HG02885 (cell line): ENCODE measurements around the gene ARMC5.

Source experiments
- ATAC-seq: cut with Tn5 transposase; IDR thresholded peaks from one replicate; pipeline ENCODE4 v1.9.1; 2021; ENCODE audit warnings: mild to moderate bottlenecking; ENCODE audit not compliant: unreplicated experiment, poor library complexity

The ARMC5 gene

DNA sequence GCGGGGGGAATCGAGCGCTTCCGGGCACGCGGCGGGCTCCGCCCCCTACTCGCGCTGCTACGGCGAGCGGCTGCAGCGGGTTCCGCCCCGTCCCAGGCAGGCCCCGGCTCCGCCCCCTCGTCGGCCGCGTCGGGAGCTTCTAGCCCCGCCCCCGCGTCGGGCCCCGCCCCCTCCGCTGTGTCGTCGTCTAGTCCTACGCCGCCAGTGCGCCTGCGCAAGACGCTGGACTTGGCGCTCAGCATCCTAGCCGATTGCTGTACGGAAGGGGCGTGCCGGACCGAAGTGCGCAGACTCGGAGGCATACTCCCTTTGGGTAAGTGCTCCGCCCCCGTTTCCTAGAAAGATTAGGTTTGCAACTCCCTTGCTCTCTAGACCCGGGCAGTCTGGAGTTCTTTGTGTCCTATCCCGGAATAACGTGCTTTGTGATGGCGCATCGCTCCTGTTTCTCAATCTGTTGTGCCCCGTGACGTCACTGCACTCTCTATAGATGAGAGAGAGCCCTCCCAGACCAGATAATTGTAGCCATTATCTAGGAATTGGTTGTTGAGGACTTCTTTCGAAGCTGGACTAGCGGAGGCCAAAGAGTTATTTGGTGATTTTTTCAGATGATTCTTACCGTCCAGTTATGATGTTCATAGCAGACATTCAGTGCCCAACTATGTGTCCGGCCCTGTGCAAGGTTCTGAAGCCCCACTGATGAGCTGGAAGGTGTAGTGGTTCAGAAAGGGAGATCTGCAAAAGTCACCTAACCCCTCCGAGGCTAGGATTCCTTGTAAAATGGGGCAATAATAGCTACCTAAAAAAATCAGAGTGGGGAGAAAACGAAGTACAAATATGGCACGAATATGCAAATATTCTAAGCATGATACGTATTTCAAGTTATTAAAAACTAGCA is 633 bp downstream of the ARMC5 start:
- peak; percentile 74 for ATAC-seq

DNA sequence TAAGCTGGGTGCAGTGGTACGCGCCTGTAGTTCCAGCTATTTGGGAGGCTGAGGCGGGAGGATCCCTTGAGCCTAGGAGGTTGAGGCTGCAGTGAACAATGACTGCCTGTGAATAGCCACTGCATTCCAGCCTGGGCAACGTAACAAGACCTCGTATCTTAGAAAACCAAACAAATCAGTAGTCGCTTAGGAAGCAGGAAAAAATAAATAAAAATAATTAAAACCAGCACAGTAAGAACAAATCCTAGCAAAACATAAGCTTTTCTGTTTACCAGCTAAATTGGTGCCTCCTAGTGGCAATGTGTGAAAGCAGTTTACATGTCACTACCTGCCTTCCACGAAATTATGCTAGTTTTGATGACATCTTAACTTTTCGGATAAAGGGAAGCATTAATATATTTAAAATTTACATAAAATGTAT is 1.3 kb downstream of the ARMC5 start:
- no peak for ATAC-seq

DNA sequence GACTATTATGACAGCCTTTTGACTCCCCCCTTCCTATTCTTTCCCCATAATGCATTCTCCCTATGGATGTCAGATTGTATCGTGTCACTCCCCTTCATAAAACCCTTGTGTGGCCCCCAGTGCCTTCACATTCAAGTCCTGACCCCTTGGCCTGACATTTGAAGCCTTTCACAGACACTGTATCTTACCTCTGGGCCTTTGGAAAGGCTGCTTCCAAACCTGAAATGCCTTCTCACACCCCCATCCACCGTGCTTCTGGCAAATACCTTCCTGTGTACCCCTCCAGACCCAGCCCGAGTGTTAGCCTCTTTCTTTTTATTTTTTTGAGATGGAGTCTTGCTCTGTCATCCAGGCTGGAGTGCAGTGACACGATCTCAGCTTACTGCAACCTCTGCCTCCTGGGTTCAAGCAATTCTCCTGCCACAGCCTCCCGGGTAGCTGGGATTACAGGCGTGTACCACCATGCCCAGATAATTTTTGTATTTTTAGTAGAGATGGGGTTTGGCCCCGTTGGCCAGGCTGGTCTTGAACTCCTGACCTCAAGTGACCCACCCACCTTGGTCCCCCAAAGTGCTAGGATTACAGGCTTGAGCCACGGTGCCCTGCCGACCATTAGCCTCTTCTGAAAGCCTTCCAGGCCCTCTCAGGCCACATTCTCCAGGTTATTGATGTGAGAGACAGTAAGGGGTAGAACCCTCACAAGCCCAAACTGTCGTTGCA is 2.1 kb downstream of the ARMC5 start:
- no peak for ATAC-seq

DNA sequence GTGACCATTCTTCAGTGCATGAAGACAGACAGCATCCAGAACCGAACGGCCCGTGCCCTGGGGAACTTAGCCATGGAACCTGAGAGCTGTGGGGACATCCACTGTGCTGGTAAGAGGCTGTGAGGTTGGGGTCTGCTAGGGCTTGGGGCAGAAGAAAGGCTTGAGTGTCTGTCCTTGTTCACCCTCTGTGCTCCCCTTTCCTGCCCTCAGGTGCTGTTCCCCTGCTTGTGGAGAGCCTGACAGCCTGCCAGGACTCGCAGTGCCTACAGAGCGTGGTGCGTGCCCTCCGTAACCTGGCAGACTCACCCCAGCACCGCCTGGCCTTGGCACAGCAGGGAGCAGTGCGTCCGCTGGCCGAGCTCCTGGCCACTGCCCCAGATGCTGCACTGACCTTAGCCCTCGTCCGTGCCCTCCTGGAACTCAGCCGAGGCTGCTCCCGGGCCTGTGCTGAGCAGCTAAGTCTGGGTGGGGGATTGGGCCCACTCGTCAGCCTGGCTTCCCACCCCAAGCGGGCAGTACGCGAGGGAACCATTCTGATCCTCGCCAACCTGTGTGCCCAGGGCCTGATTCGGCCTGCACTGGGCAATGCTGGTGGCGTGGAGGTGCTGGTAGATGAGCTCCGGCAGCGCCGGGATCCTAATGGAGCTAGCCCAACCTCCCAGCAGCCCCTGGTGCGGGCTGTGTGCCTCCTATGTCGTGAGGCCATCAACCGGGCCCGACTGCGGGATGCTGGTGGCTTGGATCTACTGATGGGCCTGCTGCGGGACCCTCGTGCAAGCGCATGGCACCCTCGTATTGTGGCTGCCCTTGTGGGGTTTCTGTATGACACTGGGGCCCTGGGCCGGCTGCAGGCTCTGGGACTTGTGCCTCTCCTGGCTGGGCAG is 2.9 kb downstream of the ARMC5 start:
- no peak for ATAC-seq

DNA sequence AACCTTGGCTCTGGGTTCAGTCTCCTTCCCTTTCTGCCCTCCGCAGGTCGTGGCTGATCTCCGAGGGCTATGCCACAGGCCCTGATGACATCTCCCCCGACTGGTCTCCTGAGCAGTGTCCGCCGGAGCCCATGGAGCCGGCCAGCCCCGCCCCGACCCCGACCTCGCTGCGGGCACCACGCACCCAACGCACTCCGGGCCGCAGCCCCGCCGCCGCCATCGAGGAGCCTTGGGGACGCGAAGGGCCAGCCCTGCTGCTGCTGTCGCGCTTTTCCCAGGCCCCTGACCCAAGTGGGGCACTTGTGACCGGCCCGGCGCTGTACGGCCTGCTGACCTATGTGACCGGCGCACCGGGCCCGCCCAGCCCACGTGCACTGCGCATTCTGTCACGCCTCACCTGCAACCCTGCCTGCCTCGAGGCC is 5.1 kb downstream of the ARMC5 start:
- ATAC-seq = no peak

DNA sequence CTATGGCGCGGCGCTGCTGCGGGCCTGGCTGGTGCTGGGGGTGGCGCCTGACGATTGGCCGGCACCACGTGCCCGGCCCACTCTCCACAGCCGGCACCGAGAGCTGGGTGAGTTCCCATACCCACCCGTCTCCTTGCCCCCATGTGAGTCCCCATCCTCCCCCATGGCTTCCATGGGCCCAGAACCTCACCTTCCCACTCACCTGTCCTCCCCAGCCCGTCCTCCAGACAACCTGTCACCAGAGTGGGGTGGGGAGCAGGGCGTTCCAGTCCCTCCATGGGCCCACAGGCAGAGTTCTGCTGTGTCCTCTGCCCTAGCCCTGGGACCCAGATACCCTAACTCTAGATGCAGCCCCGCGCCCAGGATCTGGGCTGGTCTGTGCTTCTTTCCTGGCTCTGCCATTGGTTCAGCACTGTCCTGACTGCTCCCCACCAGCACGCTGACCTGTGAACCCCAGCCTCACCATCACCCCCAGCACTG is 5.5 kb downstream of the ARMC5 start:
- ATAC-seq = no peak

DNA sequence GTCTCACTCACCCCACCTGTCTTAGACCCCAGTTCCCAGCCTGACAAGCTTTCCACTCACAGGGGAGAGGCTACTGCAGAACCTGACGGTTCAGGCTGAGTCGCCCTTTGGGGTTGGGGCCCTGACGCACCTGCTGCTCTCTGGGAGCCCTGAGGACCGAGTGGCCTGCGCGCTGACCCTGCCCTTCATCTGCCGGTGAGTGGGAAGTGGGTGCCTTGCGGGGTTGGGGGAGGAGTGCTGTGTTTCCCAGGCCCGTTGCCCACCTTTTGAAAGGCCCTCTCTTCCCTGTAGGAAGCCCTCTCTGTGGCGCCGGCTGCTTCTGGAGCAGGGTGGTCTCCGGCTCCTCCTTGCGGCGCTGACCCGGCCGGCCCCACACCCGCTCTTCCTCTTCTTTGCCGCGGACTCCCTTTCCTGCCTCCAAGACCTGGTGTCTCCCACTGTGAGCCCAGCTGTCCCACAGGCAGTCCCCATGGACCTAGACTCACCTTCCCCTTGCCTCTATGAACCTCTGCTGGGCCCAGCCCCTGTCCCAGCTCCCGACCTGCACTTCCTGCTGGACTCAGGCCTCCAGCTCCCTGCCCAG is 6.6 kb downstream of the ARMC5 start:
- no peak for ATAC-seq

DNA sequence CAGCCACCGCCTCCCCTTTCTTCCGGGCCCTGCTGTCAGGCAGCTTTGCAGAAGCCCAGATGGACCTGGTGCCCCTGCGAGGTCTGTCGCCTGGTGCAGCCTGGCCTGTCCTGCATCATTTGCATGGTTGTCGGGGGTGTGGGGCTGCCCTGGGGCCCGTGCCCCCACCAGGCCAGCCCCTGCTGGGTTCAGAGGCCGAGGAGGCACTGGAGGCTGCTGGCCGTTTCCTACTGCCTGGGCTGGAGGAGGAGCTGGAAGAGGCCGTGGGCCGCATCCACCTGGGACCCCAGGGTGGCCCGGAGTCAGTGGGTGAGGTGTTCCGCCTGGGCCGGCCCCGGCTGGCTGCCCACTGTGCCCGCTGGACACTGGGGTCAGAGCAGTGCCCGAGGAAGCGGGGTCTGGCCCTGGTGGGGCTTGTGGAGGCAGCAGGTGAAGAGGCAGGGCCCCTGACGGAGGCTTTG is 7.1 kb downstream of the ARMC5 start:
- ATAC-seq = no peak

DNA sequence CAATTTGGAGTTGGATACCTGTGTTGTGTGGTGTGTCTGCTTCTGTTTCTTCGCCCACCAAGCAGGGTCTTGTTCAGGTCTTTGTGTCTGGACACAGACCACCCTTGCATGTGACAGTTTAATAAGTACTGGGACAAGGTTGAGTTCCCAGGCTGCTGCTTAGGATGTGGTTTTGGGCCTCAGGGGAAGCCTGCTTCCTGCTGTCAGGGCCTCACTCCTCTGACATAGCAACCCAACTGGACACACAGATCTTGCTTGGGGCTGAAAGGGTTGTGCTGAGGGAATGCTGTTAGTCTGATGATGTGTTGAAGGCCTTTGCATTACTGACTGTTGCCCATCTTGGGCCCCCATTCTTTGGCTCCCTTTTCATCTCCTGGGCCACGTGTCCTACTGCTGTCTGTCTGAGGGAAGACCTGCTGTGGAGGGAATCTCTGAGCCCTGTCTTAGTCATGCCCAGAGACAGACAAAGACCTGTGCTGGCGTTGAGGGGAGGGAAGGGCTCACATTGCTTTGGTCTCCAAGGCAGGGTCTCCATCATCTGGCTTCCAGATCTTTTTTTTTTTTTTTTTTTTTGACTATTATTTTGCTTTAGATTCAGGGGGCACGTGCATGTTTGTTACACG is 8.0 kb downstream of the ARMC5 start:
- ATAC-seq = peak; percentile 55

DNA sequence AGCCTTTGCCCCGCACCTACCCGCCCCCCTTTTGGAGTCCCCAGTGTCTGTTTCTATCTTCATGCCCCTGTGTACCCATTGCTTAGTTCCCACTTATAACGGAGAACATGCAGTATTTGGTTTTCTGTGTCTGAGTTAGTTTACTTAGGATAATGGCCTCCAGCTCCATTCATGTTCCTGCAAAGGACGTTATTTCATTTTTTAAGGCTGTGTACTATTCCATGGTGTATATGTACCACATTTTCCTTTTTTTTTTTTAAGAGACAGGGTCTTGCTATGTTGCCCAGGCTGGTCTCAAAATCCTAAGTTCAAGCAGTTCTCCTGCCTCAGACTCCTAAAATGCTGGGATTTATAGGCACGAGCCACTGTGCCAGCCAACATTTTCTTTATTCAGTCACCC is 8.6 kb downstream of the ARMC5 start:
- ATAC-seq = no peak

DNA sequence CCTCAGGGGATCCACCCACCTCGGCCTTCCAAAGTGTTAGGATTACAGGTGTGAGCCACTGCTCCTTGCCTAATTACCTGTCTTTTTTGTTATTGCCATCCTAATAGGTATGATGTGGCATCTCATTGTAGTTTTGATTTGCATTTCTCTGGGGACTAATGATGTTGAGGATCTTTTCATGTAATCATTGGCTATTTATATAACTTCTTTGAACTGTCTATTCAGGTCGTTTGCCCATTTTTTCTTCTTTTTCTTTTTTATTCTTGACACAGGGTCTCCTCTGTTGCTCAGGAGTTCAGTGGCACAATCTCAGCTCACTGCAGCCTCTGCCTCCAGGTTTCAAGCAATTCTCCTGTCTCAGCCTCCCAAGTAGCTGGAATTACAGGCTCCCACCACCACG is 11.3 kb downstream of the ARMC5 start:
- ATAC-seq = no peak

DNA sequence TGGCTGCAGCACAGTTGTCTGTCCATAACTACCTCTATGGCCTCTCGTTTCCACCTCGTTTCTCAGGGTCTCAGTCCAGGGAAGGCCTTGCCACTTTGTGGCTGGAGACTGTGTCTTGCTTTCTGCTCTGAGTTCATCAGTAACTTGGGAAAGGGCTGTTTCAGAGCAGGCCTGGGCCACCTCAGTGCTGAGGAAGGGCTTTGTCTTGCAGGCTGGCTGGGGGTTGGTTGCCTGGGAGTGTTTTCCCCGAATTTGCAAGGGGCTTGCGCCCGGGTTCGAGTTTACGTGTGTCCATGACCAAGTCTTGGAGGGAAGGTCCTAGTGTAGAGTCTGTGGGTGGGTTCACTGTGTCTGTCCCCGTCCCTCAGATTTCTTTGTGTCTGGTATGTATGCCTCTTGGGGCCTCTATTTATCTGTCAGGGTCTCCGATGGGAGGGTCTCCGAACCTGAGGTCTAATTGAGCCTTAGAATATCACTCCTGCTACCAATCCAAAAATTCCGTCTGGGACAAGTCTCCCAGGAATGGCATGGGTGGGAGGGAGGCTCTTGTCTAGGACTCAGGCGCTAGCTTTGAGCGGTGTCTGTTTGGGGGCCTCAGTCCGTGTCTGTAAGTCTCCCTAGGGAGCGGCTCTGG is 12.1 kb downstream of the ARMC5 start:
- no peak for ATAC-seq

DNA sequence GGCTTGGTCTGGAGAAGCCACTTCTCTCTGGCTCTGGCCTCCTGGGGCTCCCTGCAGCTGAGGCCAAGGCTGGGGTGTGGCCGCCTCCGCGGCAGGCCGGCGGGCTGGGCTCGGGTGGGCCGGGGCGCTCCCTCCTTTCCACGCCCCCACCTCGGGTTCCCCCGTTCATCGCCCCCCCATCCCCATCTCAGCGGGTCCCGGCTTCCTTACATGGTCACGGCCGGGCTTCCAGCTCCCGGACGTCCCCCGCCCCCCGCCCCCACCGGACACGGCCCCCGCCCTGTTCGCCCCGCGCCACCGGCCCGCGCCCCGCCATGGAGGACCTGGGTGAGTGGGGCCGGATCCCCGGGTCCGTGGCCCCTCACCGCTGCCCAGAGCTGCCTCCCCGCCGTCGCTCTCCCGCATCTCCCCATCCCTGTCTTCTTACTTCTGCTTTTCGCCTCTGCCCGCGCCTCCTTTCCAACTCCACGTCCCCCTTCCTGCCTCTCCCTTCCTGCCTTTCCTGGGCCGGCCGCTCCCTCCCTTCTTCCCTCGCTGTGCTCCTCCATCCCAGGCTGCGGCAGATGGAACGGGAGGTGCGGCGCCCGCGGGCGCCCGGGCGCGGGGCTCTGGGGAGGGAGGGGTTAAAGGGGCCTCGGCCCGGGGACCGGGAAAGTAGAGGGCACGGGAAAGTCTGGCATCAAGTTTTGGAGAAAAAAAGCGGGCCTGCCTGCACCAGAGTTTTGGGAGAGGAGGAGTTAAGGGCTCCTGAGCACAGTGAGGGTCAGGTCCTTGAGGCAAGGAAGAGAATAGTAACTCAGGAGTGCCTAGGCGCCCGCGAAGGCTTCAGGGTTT is 12.8 kb downstream of the ARMC5 start, which contains the start of gene TGFB1I1:
Gene TGFB1I1, plus strand, starts transcription at position 278 of the 834 bp plus-strand sequence. Its CDS starts 37 bp downstream, at position 315.
- ATAC-seq = no peak

DNA sequence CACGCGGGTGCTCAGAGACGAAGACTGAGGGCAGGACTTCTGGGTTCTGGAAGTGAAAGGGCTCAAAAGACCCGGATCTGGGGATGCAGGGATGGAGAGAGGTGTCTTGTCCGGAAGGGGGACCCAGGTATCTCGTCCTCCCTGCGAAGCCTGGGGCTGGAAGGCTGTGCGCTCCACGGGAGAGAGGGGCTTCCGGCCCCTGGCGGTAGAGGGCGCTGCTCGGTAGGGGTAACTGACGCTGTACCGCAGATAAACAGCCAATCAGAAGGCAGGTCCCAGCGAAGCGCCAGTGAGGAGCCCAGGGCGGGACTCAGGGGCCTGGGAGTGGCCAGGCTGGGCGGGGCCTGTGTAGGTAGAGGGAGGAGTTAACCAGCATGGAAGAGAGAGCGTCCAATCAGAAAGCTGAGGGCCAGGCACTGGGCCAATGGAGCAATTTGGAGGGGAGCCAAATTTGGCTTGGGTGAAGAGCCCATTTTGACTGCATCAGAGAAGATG is 13.5 kb downstream of the ARMC5 start:
- peak; percentile 58 for ATAC-seq

DNA sequence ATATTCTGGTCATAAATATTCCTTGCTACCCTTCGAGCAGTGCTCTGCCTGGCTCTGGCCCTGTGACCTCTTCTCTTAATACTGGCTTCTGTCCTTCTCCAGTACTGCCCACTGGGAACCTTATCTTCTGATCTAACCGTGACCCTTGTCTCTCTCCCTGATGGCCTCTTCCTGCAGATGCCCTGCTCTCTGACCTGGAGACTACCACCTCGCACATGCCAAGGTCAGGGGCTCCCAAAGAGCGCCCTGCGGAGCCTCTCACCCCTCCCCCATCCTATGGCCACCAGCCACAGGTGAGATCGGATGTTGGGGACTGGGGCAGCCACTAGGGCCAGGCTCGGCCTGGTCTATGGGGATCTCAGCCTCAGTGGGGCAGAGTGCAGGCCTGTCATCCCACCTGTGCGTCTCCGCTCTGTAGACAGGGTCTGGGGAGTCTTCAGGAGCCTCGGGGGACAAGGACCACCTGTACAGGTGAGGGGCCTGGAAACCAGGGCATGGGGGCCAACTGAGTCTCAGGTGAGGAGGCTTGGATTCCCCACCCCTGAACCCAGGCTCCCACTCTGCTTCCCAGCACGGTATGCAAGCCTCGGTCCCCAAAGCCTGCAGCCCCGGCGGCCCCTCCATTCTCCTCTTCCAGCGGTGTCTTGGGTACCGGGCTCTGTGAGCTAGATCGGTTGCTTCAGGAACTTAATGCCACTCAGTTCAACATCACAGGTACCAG is 14.1 kb downstream of the ARMC5 start:
- ATAC-seq = no peak

DNA sequence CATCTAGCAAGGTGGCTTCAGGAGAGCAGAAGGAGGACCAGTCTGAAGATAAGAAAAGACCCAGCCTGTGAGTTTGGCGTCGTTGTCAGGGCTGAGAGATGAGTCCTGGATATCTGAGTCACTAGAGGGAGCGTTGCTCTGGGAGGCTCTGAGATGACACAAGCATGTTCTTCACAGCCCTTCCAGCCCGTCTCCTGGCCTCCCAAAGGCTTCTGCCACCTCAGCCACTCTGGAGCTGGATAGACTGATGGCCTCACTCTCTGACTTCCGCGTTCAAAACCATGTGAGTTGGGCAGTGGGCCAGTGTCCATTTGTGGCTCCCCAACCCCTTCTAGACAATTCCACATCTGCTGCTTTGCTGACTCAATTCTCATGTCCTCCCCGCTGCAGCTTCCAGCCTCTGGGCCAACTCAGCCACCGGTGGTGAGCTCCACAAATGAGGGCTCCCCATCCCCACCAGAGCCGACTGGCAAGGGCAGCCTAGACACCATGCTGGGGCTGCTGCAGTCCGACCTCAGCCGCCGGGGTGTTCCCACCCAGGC is 14.9 kb downstream of the ARMC5 start:
- ATAC-seq = no peak
